Measurements from ENCODE around the gene CTDSPL. TPM values are rescaled to one million over a fixed set of nuclear protein-coding genes. Genes with fewer than 3 reads are reported as not detected.

The CTDSPL gene
- total RNA-seq, 1 experiment from 2014 or later = 6.1 TPM

GRCh38 chr3:37995652-37996641 is 134.3 kb downstream of the CTDSPL start:
- Histone ChIP-seq H3K9ac (ENCODE audit: low read length) (no peak overlapping the region), H3K36me3 (ENCODE audit: low read depth, low read length) (no peaks in the 10 kb centered on the region), H2AFZ (ENCODE audit: low read length) (no peak overlapping the region), H3K4me2 (ENCODE audit: low read length) (no peak overlapping the region), H3K4me3 (ENCODE audit: low read length) (no peak overlapping the region), H4K20me1 (ENCODE audit: low read length) (no peaks in the 10 kb centered on the region), H3F3A (ENCODE audit: low read length, unreplicated experiment) (no peaks in the 10 kb centered on the region), H3K9me3 (ENCODE audit: low read length) (no peaks in the 10 kb centered on the region), H3K9me2 (replicated peaks; ENCODE audit: low read length) (no peaks in the 10 kb centered on the region), H3K79me2 (ENCODE audit: low read length) (no peaks in the 10 kb centered on the region), H3K27ac (ENCODE audit: low read length) (no peak overlapping the region), H3K4me1 (ENCODE audit: insufficient read depth, low read length) (peaks cover 23% of the 10 kb centered on the region), H3K27me3 (ENCODE audit: low read length) (no peaks in the 10 kb centered on the region)
- CTCF ChIA-PET = interaction anchor here (0.6 to 1.1 kb wide), 6 partner anchors 9 to 141 kb away, joined by 3 to 35 read pairs (median 4); no protein-coding TSS in a partner anchor
- ATAC-seq (no peak; the same call in 1 of the 2 replicates), DNase-seq (peak; percentile 30)
- TF ChIP-seq CTCF (conservative IDR thresholded peaks at IDR 0.05; ENCODE audit: low read depth, low read length) = no peak
- TF ChIP-seq EZH2phosphoT487 (IDR thresholded peaks at IDR 0.05; ENCODE audit: borderline replicate concordance, low read length) = no peak
- no peak for TF ChIP-seq EZH2 (IDR thresholded peaks at IDR 0.05; ENCODE audit: low read length, unreplicated experiment)
- intact Hi-C loops (cut with micrococcal nuclease) = loop anchor here (1.0 kb wide), 2 partner anchors 22 to 141 kb away; no protein-coding TSS in a partner anchor
- POLR2A ChIA-PET (ENCODE audit: unreplicated experiment) = no interaction called here
- BruUV-seq (replicated peaks) = no TSS peak

GRCh38 chr3:37996785-37997301 is 135.2 kb downstream of the CTDSPL start:
- intact Hi-C loops (cut with micrococcal nuclease) = loop anchor here (1.0 kb wide), 2 partner anchors 23 to 142 kb away; no protein-coding TSS in a partner anchor
- Histone ChIP-seq H3K4me3 (ENCODE audit: low read length) (no peak overlapping the region), H3K9ac (ENCODE audit: low read length) (no peak overlapping the region), H3K79me2 (ENCODE audit: low read length) (no peaks in the 10 kb centered on the region), H3K9me2 (replicated peaks; ENCODE audit: low read length) (no peaks in the 10 kb centered on the region), H3K36me3 (ENCODE audit: low read depth, low read length) (no peaks in the 10 kb centered on the region), H3K4me2 (ENCODE audit: low read length) (no peak overlapping the region), H3K27ac (ENCODE audit: low read length) (no peak overlapping the region), H3K9me3 (ENCODE audit: low read length) (no peaks in the 10 kb centered on the region), H3K27me3 (ENCODE audit: low read length) (no peaks in the 10 kb centered on the region), H3K4me1 (ENCODE audit: insufficient read depth, low read length) (peaks cover 21% of the 10 kb centered on the region), H4K20me1 (ENCODE audit: low read length) (no peaks in the 10 kb centered on the region), H2AFZ (ENCODE audit: low read length) (no peak overlapping the region), H3F3A (ENCODE audit: low read length, unreplicated experiment) (no peaks in the 10 kb centered on the region)
- DNase-seq (peak; percentile 96), ATAC-seq (peak; percentile 62)
- BruUV-seq (replicated peaks) = no TSS peak
- ChIA-PET POLR2A (ENCODE audit: unreplicated experiment) (no interaction called here), CTCF (interaction anchor here (0.5 to 1.1 kb wide), 11 partner anchors 8 to 661 kb away, joined by 3 to 35 read pairs (median 4); no protein-coding TSS in a partner anchor)
- TF ChIP-seq EZH2phosphoT487 (IDR thresholded peaks at IDR 0.05; ENCODE audit: borderline replicate concordance, low read length) (no peak), CTCF (conservative IDR thresholded peaks at IDR 0.05; ENCODE audit: low read depth, low read length) (peak; percentile 93)
